T-helper 9 cell (primary cell): Measurements from ENCODE around the gene TRERF1.
"Not testable (repeated sequence)": the region's sequence is repeated elsewhere in the genome, so short reads cannot be mapped to it uniquely, and the experiment has no call there.

Experiments
- DNase-seq: peaks from one replicate; pipeline ENCODE4 v3.0.0-alpha.2; 2020
- total RNA-seq, 2 donors: gene quantifications; one replicate each; lab custom pipeline; 2026; lab: John Stamatoyannopoulos, UW

The TRERF1 gene
- 40.6 to 67.1 reads per million in 2 donors for total RNA-seq

- peak; percentile 38 for DNase-seq
These were observed at the start of gene TRERF1 for GRCh38 chr6:42451333-42452170. TSS of gene TRERF1 (minus strand) at chr6:42451926. CDS start at chr6:42269590, 182,336 bp downstream.

DNA sequence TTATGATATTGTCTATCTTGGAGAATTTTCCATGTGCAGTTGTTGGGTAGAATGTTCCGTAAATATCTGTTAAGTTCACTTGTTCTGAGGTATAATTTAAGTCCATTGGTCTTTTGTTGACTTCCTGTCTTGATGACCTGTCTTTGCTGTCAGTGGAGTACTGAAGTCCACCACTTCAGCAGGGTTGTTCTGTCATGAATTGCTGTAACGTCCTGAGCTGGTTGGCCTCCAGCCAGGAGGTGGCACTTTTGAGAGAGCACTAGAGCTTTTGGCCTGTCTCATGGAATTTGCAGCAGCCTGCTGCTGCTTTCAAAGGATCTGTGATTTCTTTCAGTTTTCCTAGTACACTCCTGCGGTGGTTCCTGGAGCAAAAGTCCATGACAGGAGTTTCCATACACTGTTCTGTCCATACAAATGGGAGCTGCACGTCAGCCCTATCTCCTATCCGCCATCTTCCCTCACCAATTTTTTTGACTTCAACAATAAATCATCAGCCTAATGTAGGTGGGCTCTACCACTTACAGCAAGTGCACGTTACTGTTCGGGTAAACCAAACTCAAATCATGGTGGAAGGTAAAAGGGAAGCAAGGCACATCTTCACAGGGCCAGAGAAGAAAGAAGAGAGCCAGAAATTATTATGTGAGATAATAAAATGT lies 46.9 kb upstream of the TRERF1 start:
- no peak for DNase-seq

GRCh38 chr6:42493914-42494539 lies 42.3 kb upstream of the TRERF1 start:
- no peak for DNase-seq

DNA sequence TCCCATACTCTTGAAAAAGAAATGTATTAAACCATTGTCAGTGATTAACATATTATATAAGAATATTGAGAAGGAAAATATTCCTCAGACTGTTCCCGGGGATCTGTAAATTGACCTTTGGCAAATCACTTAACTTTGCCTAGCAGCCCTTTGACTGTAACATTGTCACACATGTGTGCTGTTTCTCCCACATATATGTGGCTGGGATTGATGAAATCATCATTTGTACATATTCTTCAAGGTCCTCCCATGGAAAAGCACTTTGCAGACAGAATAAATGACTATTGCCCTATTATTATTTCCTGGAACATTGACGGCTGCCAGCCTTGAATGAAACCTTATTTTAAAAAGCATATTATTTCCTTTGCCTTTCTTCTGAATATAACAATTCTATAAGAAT lies 36.4 kb upstream of the TRERF1 start:
- DNase-seq, result no peak

DNA sequence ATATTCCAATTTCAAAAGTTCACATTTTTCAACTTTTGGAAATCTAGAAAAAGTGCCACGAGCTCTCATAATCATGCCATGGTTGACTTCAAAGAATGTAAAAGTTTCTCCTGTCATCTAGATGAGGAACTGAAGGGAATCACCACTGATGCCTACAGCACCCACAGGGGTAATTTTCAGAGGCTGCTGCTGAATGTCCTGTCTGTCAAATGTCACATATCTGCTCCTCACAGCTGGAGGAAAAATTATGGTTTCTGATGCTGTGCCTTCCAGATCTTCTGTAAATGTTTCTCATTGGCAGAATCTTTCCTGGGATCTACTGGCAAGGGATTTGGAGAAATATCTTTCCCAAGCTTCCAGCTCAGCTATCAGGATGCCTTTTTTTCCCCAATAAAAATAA lies 32.5 kb upstream of the TRERF1 start:
- DNase-seq, result no peak

DNA sequence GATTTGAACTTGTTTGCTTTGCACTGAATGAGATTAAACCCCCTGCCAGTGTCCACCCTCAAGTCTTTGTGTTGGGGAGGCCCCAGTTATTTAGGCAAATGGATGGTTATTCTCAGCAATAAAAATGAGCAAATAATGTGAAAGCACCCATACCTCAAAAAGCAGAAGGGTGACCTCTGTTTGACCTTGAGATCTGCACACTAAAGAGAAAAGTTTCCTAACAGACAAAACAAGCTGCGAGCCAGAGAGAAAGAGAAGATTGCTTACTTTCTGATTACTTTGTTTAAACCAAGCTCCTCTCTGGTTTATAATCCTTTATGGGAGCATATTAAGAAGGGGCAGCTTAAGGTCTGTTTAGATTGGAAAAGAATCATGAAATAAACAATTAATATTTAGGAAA lies 30.4 kb upstream of the TRERF1 start:
- no peak for DNase-seq

DNA sequence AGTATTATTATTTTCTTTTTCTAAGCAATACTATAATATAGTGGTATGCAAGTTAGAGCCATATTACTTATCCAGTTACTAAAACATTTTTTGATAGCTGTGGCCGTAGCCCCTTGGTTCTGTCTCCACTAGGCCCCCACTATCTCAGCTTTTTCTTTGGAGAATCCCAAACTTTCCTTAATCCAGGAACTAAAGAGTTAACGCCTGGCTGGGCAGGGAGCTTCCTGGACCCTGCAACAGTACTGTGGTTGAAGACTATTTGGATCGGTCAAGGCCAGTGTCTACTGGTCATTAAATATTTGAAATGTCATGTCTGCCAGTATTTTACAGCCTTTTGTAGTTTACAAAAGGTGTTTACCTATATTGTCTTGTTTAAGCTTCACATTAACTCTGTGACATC lies 20.0 kb upstream of the TRERF1 start:
- DNase-seq, result no peak

DNA sequence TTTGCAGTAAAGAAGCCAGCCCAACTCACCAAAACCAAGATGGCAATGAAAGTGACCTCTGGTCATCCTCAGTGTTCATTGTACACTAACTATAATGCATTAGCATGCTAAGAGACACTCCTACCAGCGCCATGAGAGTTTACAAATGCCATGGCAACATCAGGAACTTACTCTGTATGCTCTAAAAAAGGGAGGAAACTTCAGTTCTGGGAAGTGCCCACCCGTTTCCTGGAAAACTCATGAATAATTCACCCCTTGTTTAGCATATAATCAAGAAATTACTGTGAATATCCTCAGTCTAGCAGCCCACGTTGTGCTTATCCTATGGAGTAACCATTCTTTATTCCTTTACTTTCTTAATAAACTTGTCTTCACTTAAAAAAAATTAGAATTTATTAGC lies 19.4 kb upstream of the TRERF1 start:
- no peak for DNase-seq

DNA sequence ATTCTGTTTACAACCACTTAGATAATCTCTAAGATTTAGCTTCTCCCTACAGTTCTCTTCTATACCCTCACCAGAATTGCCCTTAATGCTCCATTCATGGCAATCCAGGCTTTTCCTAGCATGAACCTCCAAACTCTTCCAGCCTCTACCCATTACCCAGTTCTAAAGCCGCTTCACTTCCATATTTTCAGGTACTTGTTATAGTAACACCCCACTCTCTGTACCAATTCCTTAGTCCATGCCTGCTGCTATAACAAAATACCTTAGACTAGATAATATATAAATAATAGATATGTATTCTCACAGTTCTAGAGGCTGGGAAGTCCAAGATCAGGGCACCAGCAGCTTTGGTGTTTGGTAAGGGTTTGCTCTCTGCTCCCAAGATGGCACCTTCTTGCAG lies 16.5 kb upstream of the TRERF1 start:
- no peak for DNase-seq

GRCh38 chr6:42467651-42468050 lies 15.9 kb upstream of the TRERF1 start:
- no peak for DNase-seq

DNA sequence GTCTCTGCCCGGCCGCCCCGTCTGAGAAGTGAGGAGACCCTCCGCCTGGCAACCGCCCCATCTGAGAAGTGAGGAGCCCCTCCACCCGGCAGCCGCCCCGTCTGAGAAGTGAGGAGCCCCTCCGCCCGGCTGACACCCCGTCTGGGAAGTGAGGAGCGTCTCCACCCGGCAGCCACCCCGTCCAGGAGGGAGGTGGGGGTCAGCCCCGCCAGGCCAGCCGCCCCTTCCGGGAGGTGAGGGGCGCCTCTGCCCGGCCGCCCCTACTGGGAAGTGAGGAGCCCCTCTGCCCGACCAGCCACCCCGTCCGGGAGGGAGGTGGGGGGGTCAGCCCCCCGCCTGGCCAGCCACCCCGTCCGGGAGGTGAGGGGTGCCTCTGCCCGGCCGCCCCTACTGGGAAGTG lies 14.7 kb upstream of the TRERF1 start:
- DNase-seq, result not testable (repeated sequence)

GRCh38 chr6:42462474-42462972 lies 10.8 kb upstream of the TRERF1 start:
- DNase-seq, result no peak

DNA sequence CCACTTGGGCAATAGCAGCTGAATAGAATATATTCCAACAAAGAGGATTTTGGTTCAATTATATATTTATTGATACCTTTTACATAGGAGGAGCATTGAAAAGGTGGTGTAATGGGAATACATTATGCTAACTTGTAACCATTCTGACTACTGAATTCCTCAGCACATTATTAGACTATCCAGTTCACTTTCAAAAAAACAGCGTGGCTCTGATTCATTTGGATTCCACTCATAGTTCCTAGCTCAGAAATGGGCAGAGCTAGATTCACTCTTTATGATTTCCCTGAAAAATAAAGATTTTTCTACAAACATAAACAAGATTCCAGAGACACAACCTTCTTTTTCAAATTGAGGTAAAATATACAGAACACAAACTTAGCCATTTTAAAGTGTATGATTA lies 9.2 kb upstream of the TRERF1 start:
- no peak for DNase-seq

GRCh38 chr6:42459888-42460287 lies 8.2 kb upstream of the TRERF1 start:
- DNase-seq, result no peak

DNA sequence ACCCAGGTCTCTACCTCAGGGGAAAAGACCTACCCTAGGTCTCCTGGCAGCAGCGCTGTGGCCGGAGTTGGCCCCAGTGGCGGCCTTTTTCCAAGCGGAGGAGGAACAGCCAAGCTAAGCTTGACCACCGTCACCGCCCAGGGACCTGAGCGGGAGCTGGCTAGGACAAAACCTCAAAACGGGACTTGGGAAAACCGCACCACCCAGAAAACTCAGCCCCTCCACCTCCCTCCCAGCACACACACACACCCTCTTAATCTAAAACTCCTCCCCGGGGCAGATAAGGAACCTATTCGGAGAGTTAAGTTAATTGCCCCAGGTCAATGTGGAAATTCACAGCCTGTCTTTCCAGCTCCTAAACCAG lies 2.7 kb upstream of the TRERF1 start:
- no peak for DNase-seq

GRCh38 chr6:42453654-42454427 lies 2.1 kb upstream of the TRERF1 start:
- DNase-seq, result no peak

GRCh38 chr6:42453031-42453653 lies 1.4 kb upstream of the TRERF1 start:
- DNase-seq, result peak; percentile 64

GRCh38 chr6:42452171-42453030 lies 675 bp upstream of the TRERF1 start:
- peak; percentile 21 for DNase-seq

- DNase-seq, result no peak
These were observed 1.0 kb downstream of the TRERF1 start for GRCh38 chr6:42450477-42451332.

DNA sequence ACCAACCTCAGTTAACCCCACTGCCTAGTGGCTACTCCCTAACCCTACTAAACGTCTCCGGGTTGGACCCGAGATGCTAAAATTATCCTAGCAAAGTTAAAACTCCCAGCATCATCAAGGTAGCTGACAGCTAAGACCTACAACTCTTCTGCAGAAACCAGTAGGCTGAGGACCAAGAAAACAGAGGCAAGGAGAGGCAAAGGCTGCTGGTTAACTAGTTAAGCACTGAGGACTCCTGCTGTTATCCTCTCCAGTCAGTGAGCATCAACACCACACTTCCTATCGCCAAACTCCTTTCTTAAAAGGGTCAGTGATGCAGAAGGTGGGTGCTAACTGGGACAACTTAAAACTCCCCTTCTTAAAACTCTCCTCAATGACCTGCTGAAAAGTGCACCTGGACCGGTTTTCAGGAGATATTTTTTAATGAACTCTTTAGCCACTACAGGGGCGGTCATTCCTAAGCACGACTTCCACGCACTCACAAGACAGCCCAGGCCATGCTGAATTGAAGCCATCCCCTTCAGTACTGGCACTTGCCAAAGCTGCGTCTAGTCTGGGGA lies 1.7 kb downstream of the TRERF1 start:
- no peak for DNase-seq
